GM23338 (cell line): ENCODE measurements around the gene FLOT2.

Experiments used
- CREB1 ChIP-seq: fragments of 250-450 bp; sonication (Bioruptor Pico); IDR thresholded peaks from 2 replicates; pipeline ENCODE4 v1.5.0; 2020; ENCODE audit warnings: low read depth, mild to moderate bottlenecking, moderate library complexity
- CTCF ChIP-seq, 2 experiments: fragments of 200-600 bp in 1 of 2; sonication (generic) in 1 of 2; conservative IDR thresholded peaks; 2 replicates each; pipeline versions ENCODE4 v1.5.1 to v1.6.1; 2016 to 2017; ENCODE audit warnings: antibody characterized with exemption in 2 of 2, low read depth in 2 of 2, mild to moderate bottlenecking in 2 of 2, moderate library complexity in 1 of 2
- ETS1 ChIP-seq: IDR thresholded peaks from 2 replicates; pipeline ENCODE4 v1.6.1; 2016; ENCODE audit warnings: antibody characterized with exemption
- EZH2 ChIP-seq: fragments of 200-600 bp; sonication (generic); IDR thresholded peaks from one replicate; pipeline ENCODE4 v1.8.0; 2017; ENCODE audit warnings: antibody characterized with exemption, mild to moderate bottlenecking, low read depth; ENCODE audit not compliant: unreplicated experiment
- EZH2phosphoT487 ChIP-seq: fragments of 200-600 bp; sonication (generic); IDR thresholded peaks from one replicate; pipeline ENCODE4 v1.8.1; 2018; ENCODE audit warnings: antibody characterized with exemption; ENCODE audit not compliant: unreplicated experiment
- JUNB ChIP-seq: IDR thresholded peaks from one replicate; pipeline ENCODE4 v1.6.1; 2016; ENCODE audit warnings: antibody characterized with exemption; ENCODE audit not compliant: unreplicated experiment
- NANOG ChIP-seq: IDR thresholded peaks from 2 replicates; pipeline ENCODE4 v1.6.1; 2016; ENCODE audit warnings: antibody characterized with exemption, borderline replicate concordance
- POLR2AphosphoS5 ChIP-seq: IDR thresholded peaks from 2 replicates; pipeline ENCODE4 v1.6.1; 2016; ENCODE audit warnings: antibody characterized with exemption, low read depth
- REST ChIP-seq: IDR thresholded peaks from one replicate; pipeline ENCODE4 v1.6.1; 2018; ENCODE audit warnings: antibody characterized with exemption; ENCODE audit not compliant: unreplicated experiment
- STAT1 ChIP-seq: IDR thresholded peaks from one replicate; pipeline ENCODE4 v1.6.1; 2016; ENCODE audit warnings: antibody characterized with exemption; ENCODE audit not compliant: unreplicated experiment
- ZNF331 ChIP-seq: fragments of 250-450 bp; sonication (Bioruptor Pico); IDR thresholded peaks from 2 replicates; pipeline ENCODE4 v1.5.0; 2020; ENCODE audit warnings: low read depth, mild to moderate bottlenecking, moderate library complexity

GRCh38 chr17:28891201-28891600 lies 6.3 kb downstream of the FLOT2 start:
- TF ChIP-seq CTCF (conservative IDR thresholded peaks at IDR 0.05; ENCODE audit: low read depth in 2 of 2): no peak
- TF ChIP-seq EZH2: no peak
- no peak for TF ChIP-seq POLR2AphosphoS5
- no peak for TF ChIP-seq CREB1 (CRISPR knock-in tag)
- no peak for TF ChIP-seq EZH2phosphoT487
- no peak for TF ChIP-seq STAT1
- TF ChIP-seq REST: no peak
- TF ChIP-seq ETS1: no peak
- TF ChIP-seq JUNB: no peak
- TF ChIP-seq ZNF331 (CRISPR knock-in tag): no peak
- TF ChIP-seq NANOG: no peak
